Measurements from ENCODE around the gene FUZ.

FUZ gene

GRCh38 chr19:49817964-49818648 is 5.0 kb upstream of the FUZ start, which contains the start of gene MED25:
Gene MED25 (plus strand): TSS chr19:49818289. CDS start chr19:49818342, 53 bp downstream.
- Histone ChIP-seq H3K36me3 (ENCODE audit: low read length) (no peaks in the 10 kb centered on the region), H3K79me2 (ENCODE audit: insufficient read depth, low read length) (peaks cover 27% of the 10 kb centered on the region), H3K27ac (ENCODE audit: low read depth, low read length) (peak within 1 kb of the TSS; percentile 81), H3K9me3 (ENCODE audit: insufficient read depth, low read length) (no peaks in the 10 kb centered on the region), H3K4me2 (ENCODE audit: low read depth, low read length, poor library complexity, severe bottlenecking) (peak within 1 kb of the TSS; percentile 76), H3F3A (ENCODE audit: insufficient read depth) (peaks cover 28% of the 10 kb centered on the region), H3K9me2 (replicated peaks; ENCODE audit: insufficient read depth, low read length) (no peaks in the 10 kb centered on the region), H3K27me3 (ENCODE audit: low read length) (no peaks in the 10 kb centered on the region), H4K20me1 (ENCODE audit: low read depth, low read length) (no peaks in the 10 kb centered on the region), H2AFZ (ENCODE audit: low read depth, low read length, severe bottlenecking) (peak within 1 kb of the TSS; percentile 80), H3K9ac (ENCODE audit: low read length) (peak within 1 kb of the TSS; percentile 85), H3K4me3 (ENCODE audit: insufficient read depth, low read length, poor library complexity, severe bottlenecking) (peak within 1 kb of the TSS; percentile 67)
- TF ChIP-seq CTCF (IDR thresholded peaks at IDR 0.05; ENCODE audit: insufficient read depth, low read length, poor library complexity, severe bottlenecking) (no peak), EZH2phosphoT487 (conservative IDR thresholded peaks at IDR 0.05; ENCODE audit: low read length) (no peak)

- H3K9me2 ChIP-seq (replicated peaks; ENCODE audit: insufficient read depth, low read length): no peaks in the 10 kb centered on the region
- TF ChIP-seq EZH2phosphoT487 (conservative IDR thresholded peaks at IDR 0.05; ENCODE audit: low read length): no peak
- TF ChIP-seq CTCF (IDR thresholded peaks at IDR 0.05; ENCODE audit: insufficient read depth, low read length, poor library complexity, severe bottlenecking): no peak
- no peaks in the 10 kb centered on the region for H3K9me3 ChIP-seq (ENCODE audit: insufficient read depth, low read length)
- no peaks in the 10 kb centered on the region for H4K20me1 ChIP-seq (ENCODE audit: low read depth, low read length)
- H3K36me3 ChIP-seq (ENCODE audit: low read length): no peaks in the 10 kb centered on the region
- no peak overlapping the region for H3K27ac ChIP-seq (ENCODE audit: low read depth, low read length)
- peaks cover 32% of the 10 kb centered on the region for H3F3A ChIP-seq (ENCODE audit: insufficient read depth)
- no peak overlapping the region for H3K4me3 ChIP-seq (ENCODE audit: insufficient read depth, low read length, poor library complexity, severe bottlenecking)
- H2AFZ ChIP-seq (ENCODE audit: low read depth, low read length, severe bottlenecking): no peak overlapping the region
- H3K79me2 ChIP-seq (ENCODE audit: insufficient read depth, low read length): peaks cover 27% of the 10 kb centered on the region
- H3K9ac ChIP-seq (ENCODE audit: low read length): no peak overlapping the region
- H3K4me2 ChIP-seq (ENCODE audit: low read depth, low read length, poor library complexity, severe bottlenecking): no peak overlapping the region
- H3K27me3 ChIP-seq (ENCODE audit: low read length): no peaks in the 10 kb centered on the region
These were observed 3.5 kb upstream of the FUZ start for GRCh38 chr19:49816590-49816989.

DNA sequence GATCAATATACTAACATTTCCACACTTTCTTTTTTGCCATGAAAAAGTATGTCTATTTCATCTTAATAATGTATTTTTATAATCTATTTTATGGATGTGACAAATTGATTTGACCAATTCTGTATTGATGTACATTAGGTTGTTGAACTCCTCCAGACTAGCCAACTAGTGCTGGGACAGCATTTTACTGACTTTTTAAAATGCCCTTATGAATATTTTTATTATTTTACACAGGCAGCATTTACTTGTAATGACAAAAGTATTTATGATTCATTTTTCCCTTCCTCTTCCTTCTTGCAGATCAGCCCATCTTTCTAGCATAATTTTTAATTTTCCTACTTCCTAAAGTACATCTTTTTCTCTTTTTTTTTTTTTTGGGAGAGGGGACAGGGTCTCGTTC is 918 bp upstream of the FUZ start:
- Histone ChIP-seq H3F3A (ENCODE audit: insufficient read depth) (peaks cover 26% of the 10 kb centered on the region), H3K79me2 (ENCODE audit: insufficient read depth, low read length) (peaks cover 7% of the 10 kb centered on the region), H3K4me3 (ENCODE audit: insufficient read depth, low read length, poor library complexity, severe bottlenecking) (peak overlapping the region; percentile 69), H3K4me2 (ENCODE audit: low read depth, low read length, poor library complexity, severe bottlenecking) (peak overlapping the region; percentile 85), H3K9me3 (ENCODE audit: insufficient read depth, low read length) (no peaks in the 10 kb centered on the region), H4K20me1 (ENCODE audit: low read depth, low read length) (no peaks in the 10 kb centered on the region), H2AFZ (ENCODE audit: low read depth, low read length, severe bottlenecking) (no peak overlapping the region), H3K27ac (ENCODE audit: low read depth, low read length) (no peak overlapping the region), H3K36me3 (ENCODE audit: low read length) (no peaks in the 10 kb centered on the region), H3K9ac (ENCODE audit: low read length) (no peak overlapping the region), H3K27me3 (ENCODE audit: low read length) (no peaks in the 10 kb centered on the region), H3K9me2 (replicated peaks; ENCODE audit: insufficient read depth, low read length) (no peaks in the 10 kb centered on the region)
- TF ChIP-seq CTCF (IDR thresholded peaks at IDR 0.05; ENCODE audit: insufficient read depth, low read length, poor library complexity, severe bottlenecking): no peak
- no peak for TF ChIP-seq EZH2phosphoT487 (conservative IDR thresholded peaks at IDR 0.05; ENCODE audit: low read length)
